SK-N-SH (cell line): ENCODE results near the gene PARP1. TPM values are rescaled to one million over a fixed set of nuclear protein-coding genes. Genes with fewer than 3 reads are reported as not detected.

Source experiments
- CTCF ChIA-PET: fragments of 300-600, 350-600 bp; formaldehyde crosslinking; extraction: SDS; loops from one replicate; lab custom pipeline; 2021; lab: Yijun Ruan, JAX
- POLR2A ChIA-PET: fragments of 350-600 bp; sonication (Branson Sonifier 250); formaldehyde crosslinking; extraction: SDS; loops from one replicate; lab custom pipeline; 2020; ENCODE audit warnings: antibody characterized with exemption, inconsistent platforms; lab: Yijun Ruan, JAX
- DNase-seq: peaks from one replicate; pipeline ENCODE4 v3.0.0; 2012
- H2AFZ ChIP-seq: fragments of 200-600 bp; sonication (generic); 2 replicates; pipeline ENCODE4 v1.8.1; 2016; ENCODE audit warnings: antibody characterized with exemption, mild to moderate bottlenecking, low read depth
- H3F3A ChIP-seq: fragments of 200-600 bp; sonication (generic); replicated peaks from 2 replicates; pipeline ENCODE3; 2016; ENCODE audit warnings: antibody characterized with exemption, mild to moderate bottlenecking; ENCODE audit not compliant: insufficient read depth
- H3K27ac ChIP-seq, 2 experiments: fragments of 200-500 bp in 1 of 2; fragments of 200-600 bp in 1 of 2; sonication (Bioruptor generic) in 1 of 2; sonication (generic), shearing (Covaris generic) in 1 of 2; 2 replicates each; pipeline versions ENCODE4 v1.5.1 to v1.6.1; 2014 to 2016; ENCODE audit warnings: low read depth in 2 of 2, inconsistent platforms in 1 of 2, low read length in 1 of 2, mild to moderate bottlenecking in 1 of 2, mixed read lengths in 1 of 2
- H3K27me3 ChIP-seq: fragments of 200-600 bp; sonication (generic), shearing (Covaris generic); 2 replicates; pipeline ENCODE4 v1.6.1; 2016; ENCODE audit warnings: mixed run types; ENCODE audit not compliant: insufficient read depth
- H3K36me3 ChIP-seq, 2 experiments: fragments of 200-500 bp in 1 of 2; fragments of 200-600 bp in 1 of 2; sonication (Bioruptor generic) in 1 of 2; sonication (generic) in 1 of 2; replicated peaks in 1 of 2; 2 replicates each; pipeline versions ENCODE3 to v1.5.1; 2014 to 2016; ENCODE audit warnings: low read length in 1 of 2, mild to moderate bottlenecking in 1 of 2; ENCODE audit not compliant: insufficient read depth in 2 of 2, control insufficient read depth in 1 of 2
- H3K4me1 ChIP-seq, 2 experiments: fragments of 200-500 bp in 1 of 2; fragments of 200-600 bp in 1 of 2; sonication (Bioruptor generic) in 1 of 2; sonication (generic), shearing (Covaris generic) in 1 of 2; 2 replicates each; pipeline versions ENCODE4 v1.5.1 to v1.6.1; 2014 to 2016; ENCODE audit warnings: low read depth in 1 of 2, low read length in 1 of 2, mixed run types in 1 of 2; ENCODE audit not compliant: insufficient read depth in 2 of 2, control insufficient read depth in 1 of 2
- H3K4me2 ChIP-seq: fragments of 200-600 bp; sonication (generic), shearing (Covaris generic); 2 replicates; pipeline ENCODE4 v1.6.1; 2017; ENCODE audit warnings: mixed run types
- H3K4me3 ChIP-seq, 2 experiments: fragments of 200-500 bp in 1 of 2; fragments of 200-600 bp in 1 of 2; sonication (Bioruptor generic) in 1 of 2; sonication (generic), shearing (Covaris generic) in 1 of 2; 2 replicates each; pipeline versions ENCODE4 v1.5.1 to v1.8.1; 2014 to 2016; ENCODE audit warnings: low read depth in 2 of 2, inconsistent platforms in 1 of 2, low read length in 1 of 2, mild to moderate bottlenecking in 1 of 2, mixed read lengths in 1 of 2, moderate library complexity in 1 of 2
- H3K79me2 ChIP-seq: fragments of 200-600 bp; sonication (generic); 2 replicates; pipeline ENCODE4 v1.8.1; 2017; ENCODE audit warnings: mild to moderate bottlenecking; ENCODE audit not compliant: insufficient read depth
- H3K9ac ChIP-seq: fragments of 200-600 bp; sonication (generic); 2 replicates; pipeline ENCODE4 v1.6.1; 2017; ENCODE audit warnings: mixed run types
- H3K9me2 ChIP-seq: fragments of 200-600 bp; sonication (generic); 2 replicates; pipeline ENCODE4 v1.6.1; 2017; ENCODE audit warnings: mixed run types
- H3K9me3 ChIP-seq: fragments of 200-600 bp; sonication (generic); 2 replicates; pipeline ENCODE4 v1.6.1; 2017; ENCODE audit warnings: mixed run types, mild to moderate bottlenecking, moderate library complexity
- H4K20me1 ChIP-seq: fragments of 200-600 bp; sonication (generic); 2 replicates; pipeline ENCODE4 v1.6.1; 2017; ENCODE audit warnings: mild to moderate bottlenecking, mixed run types; ENCODE audit not compliant: insufficient read depth
- CHD2 ChIP-seq: fragments of 150-350 bp; IDR thresholded peaks from 2 replicates; pipeline ENCODE4 v1.6.1; 2018; ENCODE audit warnings: low read length; ENCODE audit not compliant: partially characterized antibody
- ELF1 ChIP-seq: IDR thresholded peaks from 2 replicates; pipeline ENCODE4 v1.4.0; 2012
- EZH2phosphoT487 ChIP-seq: fragments of 200-600 bp; sonication (generic); IDR thresholded peaks from 2 replicates; pipeline ENCODE4 v1.6.1; 2017; ENCODE audit warnings: low read depth, mixed run types, mild to moderate bottlenecking, antibody characterized with exemption, moderate library complexity, borderline replicate concordance
- FOXJ3 ChIP-seq: sonication (generic); formaldehyde crosslinking; IDR thresholded peaks from 2 replicates; pipeline ENCODE4 v1.5.1; 2020; ENCODE audit warnings: mild to moderate bottlenecking, missing genetic modification reagents
- FOXM1 ChIP-seq: IDR thresholded peaks from 2 replicates; pipeline ENCODE4 v1.4.0; 2012; ENCODE audit warnings: low read depth, mild to moderate bottlenecking
- NRF1 ChIP-seq: IDR thresholded peaks from 2 replicates; pipeline ENCODE4 v1.6.1; 2012; ENCODE audit warnings: low read depth, mild to moderate bottlenecking, low read length
- POLR2AphosphoS5 ChIP-seq: IDR thresholded peaks from 2 replicates; pipeline ENCODE4 v1.6.1; 2012; ENCODE audit warnings: low read depth, low read length
- RAD21 ChIP-seq: IDR thresholded peaks from 2 replicates; pipeline ENCODE4 v1.6.1; 2012; ENCODE audit warnings: mild to moderate bottlenecking, low read length
- RXRA ChIP-seq: IDR thresholded peaks from 2 replicates; pipeline ENCODE4 v1.4.0; 2012; ENCODE audit warnings: low read depth, mild to moderate bottlenecking, borderline replicate concordance
- SMC3 ChIP-seq: IDR thresholded peaks from 2 replicates; pipeline ENCODE4 v1.6.1; 2012; ENCODE audit warnings: low read depth, low read length, improper control_type of control experiment
- TCF12 ChIP-seq: IDR thresholded peaks from 2 replicates; pipeline ENCODE4 v1.4.0; 2012
- YY1 ChIP-seq: IDR thresholded peaks from 2 replicates; pipeline ENCODE4 v1.4.0; 2012; ENCODE audit warnings: low read depth, mild to moderate bottlenecking
- WGBS: methylation state at CpG from one replicate; pipeline ENCODE4 v1.1.6; 2017; ENCODE audit warnings: low lambda C conversion rate; 5-methylcytosine and 5-hydroxymethylcytosine counted together
- polyA plus RNA-seq, 3 experiments: library from polyadenylated mRNA; depleted of rRNA; stranded (reverse); fragments of >200 nt; gene quantifications; 2 replicates each; pipeline ENCODE4 v1.2.3, GENCODE V29; 2012
- TF ChIP-seq, protein P1 (sequence below): IDR thresholded peaks from 2 replicates; pipeline ENCODE4; 2012
- TF ChIP-seq, protein P2 (sequence below): IDR thresholded peaks from 2 replicates; pipeline ENCODE4 v1.4.0; 2012; ENCODE audit warnings: low read depth
- TF ChIP-seq, protein P3 (sequence below): fragments of 200-600 bp; sonication (generic); IDR thresholded peaks from 2 replicates; pipeline ENCODE4 v1.6.1; 2017; ENCODE audit warnings: antibody characterized with exemption, mild to moderate bottlenecking, moderate library complexity
- TF ChIP-seq, protein P4 (sequence below): IDR thresholded peaks from 2 replicates; pipeline ENCODE4 v1.6.1; 2012; ENCODE audit warnings: mild to moderate bottlenecking, low read depth, low read length, moderate library complexity
- TF ChIP-seq, protein P5 (sequence below): IDR thresholded peaks from 2 replicates; pipeline ENCODE4 v1.4.0; 2012; ENCODE audit warnings: low read depth, borderline replicate concordance
- TF ChIP-seq, protein P6 (sequence below): fragments of 150-350 bp; IDR thresholded peaks from 2 replicates; pipeline ENCODE4 v1.6.1; 2016; ENCODE audit warnings: mild to moderate bottlenecking, low read depth, low read length

PARP1 gene
- polyA plus RNA-seq, 1 of the 3 experiments (the other 2 are of a cell fraction), result 239 TPM

DNA sequence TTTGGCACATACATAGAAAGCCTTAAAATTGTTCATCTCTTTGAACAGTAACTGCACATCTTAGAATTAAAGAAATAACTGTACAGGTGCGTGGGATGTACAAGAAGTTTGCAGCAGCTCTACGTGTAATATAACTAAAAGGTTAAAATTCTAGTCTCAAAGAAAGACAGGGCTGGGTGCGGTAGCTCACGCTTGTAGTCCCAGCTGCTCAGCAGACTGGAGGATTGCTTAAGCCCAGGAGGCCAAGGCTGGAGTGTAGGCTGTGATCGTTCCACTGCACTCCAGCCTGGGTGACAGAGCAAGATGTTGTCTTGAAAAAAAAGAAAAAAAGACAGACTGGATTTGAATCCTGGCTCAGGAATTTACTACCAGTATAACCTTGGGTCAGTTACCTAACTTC, 13.4 kb downstream of the PARP1 start:
- H3F3A ChIP-seq, result no peaks in the 10 kb centered on the region
- no peak overlapping the region for H2AFZ ChIP-seq
- 99% methylated on average over 5 of the region's 5 CpGs for WGBS
- no peak overlapping the region for H3K9ac ChIP-seq
- no peaks in the 10 kb centered on the region for H3K9me2 ChIP-seq
- H3K36me3 ChIP-seq, result peaks cover 14 to 47% of the 10 kb centered on the region in 2 experiments
- H3K4me1 ChIP-seq, result no peaks in the 10 kb centered on the region
- DNase-seq, result no peak
- H3K27me3 ChIP-seq, result no peaks in the 10 kb centered on the region
- TF ChIP-seq POLR2AphosphoS5 (no peak), EZH2phosphoT487 (no peak), TCF12 (no peak), RAD21 (no peak), SMC3 (no peak), YY1 (no peak), ELF1 (no peak), RXRA (no peak), FOXJ3 (CRISPR knock-in tag) (no peak), NRF1 (no peak), FOXM1 (no peak), CHD2 (no peak)
- TF ChIP-seq, protein P1, sequence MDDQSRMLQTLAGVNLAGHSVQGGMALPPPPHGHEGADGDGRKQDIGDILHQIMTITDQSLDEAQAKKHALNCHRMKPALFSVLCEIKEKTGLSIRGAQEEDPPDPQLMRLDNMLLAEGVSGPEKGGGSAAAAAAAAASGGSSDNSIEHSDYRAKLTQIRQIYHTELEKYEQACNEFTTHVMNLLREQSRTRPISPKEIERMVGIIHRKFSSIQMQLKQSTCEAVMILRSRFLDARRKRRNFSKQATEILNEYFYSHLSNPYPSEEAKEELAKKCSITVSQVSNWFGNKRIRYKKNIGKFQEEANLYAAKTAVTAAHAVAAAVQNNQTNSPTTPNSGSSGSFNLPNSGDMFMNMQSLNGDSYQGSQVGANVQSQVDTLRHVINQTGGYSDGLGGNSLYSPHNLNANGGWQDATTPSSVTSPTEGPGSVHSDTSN, result no peak
- TF ChIP-seq, protein P2, sequence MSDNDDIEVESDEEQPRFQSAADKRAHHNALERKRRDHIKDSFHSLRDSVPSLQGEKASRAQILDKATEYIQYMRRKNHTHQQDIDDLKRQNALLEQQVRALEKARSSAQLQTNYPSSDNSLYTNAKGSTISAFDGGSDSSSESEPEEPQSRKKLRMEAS, result no peak
- TF ChIP-seq, protein P3, sequence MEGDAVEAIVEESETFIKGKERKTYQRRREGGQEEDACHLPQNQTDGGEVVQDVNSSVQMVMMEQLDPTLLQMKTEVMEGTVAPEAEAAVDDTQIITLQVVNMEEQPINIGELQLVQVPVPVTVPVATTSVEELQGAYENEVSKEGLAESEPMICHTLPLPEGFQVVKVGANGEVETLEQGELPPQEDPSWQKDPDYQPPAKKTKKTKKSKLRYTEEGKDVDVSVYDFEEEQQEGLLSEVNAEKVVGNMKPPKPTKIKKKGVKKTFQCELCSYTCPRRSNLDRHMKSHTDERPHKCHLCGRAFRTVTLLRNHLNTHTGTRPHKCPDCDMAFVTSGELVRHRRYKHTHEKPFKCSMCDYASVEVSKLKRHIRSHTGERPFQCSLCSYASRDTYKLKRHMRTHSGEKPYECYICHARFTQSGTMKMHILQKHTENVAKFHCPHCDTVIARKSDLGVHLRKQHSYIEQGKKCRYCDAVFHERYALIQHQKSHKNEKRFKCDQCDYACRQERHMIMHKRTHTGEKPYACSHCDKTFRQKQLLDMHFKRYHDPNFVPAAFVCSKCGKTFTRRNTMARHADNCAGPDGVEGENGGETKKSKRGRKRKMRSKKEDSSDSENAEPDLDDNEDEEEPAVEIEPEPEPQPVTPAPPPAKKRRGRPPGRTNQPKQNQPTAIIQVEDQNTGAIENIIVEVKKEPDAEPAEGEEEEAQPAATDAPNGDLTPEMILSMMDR, result no peak
- TF ChIP-seq, protein P4, sequence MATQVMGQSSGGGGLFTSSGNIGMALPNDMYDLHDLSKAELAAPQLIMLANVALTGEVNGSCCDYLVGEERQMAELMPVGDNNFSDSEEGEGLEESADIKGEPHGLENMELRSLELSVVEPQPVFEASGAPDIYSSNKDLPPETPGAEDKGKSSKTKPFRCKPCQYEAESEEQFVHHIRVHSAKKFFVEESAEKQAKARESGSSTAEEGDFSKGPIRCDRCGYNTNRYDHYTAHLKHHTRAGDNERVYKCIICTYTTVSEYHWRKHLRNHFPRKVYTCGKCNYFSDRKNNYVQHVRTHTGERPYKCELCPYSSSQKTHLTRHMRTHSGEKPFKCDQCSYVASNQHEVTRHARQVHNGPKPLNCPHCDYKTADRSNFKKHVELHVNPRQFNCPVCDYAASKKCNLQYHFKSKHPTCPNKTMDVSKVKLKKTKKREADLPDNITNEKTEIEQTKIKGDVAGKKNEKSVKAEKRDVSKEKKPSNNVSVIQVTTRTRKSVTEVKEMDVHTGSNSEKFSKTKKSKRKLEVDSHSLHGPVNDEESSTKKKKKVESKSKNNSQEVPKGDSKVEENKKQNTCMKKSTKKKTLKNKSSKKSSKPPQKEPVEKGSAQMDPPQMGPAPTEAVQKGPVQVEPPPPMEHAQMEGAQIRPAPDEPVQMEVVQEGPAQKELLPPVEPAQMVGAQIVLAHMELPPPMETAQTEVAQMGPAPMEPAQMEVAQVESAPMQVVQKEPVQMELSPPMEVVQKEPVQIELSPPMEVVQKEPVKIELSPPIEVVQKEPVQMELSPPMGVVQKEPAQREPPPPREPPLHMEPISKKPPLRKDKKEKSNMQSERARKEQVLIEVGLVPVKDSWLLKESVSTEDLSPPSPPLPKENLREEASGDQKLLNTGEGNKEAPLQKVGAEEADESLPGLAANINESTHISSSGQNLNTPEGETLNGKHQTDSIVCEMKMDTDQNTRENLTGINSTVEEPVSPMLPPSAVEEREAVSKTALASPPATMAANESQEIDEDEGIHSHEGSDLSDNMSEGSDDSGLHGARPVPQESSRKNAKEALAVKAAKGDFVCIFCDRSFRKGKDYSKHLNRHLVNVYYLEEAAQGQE, result no peak
- TF ChIP-seq, protein P5, sequence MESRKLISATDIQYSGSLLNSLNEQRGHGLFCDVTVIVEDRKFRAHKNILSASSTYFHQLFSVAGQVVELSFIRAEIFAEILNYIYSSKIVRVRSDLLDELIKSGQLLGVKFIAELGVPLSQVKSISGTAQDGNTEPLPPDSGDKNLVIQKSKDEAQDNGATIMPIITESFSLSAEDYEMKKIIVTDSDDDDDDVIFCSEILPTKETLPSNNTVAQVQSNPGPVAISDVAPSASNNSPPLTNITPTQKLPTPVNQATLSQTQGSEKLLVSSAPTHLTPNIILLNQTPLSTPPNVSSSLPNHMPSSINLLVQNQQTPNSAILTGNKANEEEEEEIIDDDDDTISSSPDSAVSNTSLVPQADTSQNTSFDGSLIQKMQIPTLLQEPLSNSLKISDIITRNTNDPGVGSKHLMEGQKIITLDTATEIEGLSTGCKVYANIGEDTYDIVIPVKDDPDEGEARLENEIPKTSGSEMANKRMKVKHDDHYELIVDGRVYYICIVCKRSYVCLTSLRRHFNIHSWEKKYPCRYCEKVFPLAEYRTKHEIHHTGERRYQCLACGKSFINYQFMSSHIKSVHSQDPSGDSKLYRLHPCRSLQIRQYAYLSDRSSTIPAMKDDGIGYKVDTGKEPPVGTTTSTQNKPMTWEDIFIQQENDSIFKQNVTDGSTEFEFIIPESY, result no peak
- TF ChIP-seq, protein P6, sequence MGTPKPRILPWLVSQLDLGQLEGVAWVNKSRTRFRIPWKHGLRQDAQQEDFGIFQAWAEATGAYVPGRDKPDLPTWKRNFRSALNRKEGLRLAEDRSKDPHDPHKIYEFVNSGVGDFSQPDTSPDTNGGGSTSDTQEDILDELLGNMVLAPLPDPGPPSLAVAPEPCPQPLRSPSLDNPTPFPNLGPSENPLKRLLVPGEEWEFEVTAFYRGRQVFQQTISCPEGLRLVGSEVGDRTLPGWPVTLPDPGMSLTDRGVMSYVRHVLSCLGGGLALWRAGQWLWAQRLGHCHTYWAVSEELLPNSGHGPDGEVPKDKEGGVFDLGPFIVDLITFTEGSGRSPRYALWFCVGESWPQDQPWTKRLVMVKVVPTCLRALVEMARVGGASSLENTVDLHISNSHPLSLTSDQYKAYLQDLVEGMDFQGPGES, result no peak
- ChIA-PET POLR2A (no interaction called here), CTCF (no interaction called here)
- no peaks in the 10 kb centered on the region for H3K9me3 ChIP-seq
- H3K79me2 ChIP-seq, result peaks cover 57% of the 10 kb centered on the region
- H3K4me2 ChIP-seq, result no peak overlapping the region
- H3K27ac ChIP-seq, result no peak overlapping the region
- no peak overlapping the region for H3K4me3 ChIP-seq
- H4K20me1 ChIP-seq, result no peaks in the 10 kb centered on the region
